ENCODE results near the gene SMIM13.

SMIM13 gene

DNA sequence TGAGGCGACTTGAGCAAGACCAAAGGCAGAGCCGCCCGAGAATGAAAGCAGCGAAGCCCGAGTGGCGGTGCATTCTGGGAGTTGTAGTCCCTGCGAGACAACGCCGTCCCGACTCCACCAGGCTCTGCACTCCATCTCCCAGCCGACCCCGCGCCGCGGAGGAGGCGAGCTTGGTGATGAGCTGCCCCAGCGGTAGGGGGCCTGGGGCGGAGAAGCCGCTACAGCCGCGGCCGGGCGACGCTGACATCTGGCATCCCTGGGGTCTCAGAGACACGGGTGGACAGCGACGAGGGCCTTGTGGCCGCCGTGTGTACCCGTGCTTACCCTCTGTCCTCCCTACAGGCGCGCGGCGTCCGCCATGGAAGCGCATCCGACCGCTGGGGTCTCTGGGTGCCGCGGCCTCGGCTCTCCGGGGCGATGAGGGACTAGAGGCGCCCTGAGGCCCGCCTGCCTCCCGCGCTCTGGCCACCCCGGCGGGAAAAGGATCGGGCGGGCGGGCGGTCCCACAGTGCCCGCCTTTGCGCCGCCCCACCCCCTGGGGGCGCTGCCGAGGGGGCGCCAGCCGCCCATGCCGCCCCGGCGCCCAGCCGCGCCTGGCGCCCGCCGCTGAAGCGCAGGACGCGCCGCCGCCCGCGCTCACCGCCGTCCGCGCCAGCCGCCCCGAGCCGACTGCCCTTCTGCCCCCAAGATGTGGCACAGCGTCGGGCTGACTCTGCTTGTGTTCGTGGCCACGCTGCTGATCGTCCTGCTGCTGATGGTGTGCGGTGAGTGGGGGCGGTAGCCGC is at the start of gene SMIM13:
TSS of gene SMIM13 (plus strand) at position 209 of the 785 bp plus-strand sequence. CDS start at position 689, 480 bp downstream.
- peak; percentile 62 for TF ChIP-seq CTCF (IDR thresholded peaks at IDR 0.05)

DNA sequence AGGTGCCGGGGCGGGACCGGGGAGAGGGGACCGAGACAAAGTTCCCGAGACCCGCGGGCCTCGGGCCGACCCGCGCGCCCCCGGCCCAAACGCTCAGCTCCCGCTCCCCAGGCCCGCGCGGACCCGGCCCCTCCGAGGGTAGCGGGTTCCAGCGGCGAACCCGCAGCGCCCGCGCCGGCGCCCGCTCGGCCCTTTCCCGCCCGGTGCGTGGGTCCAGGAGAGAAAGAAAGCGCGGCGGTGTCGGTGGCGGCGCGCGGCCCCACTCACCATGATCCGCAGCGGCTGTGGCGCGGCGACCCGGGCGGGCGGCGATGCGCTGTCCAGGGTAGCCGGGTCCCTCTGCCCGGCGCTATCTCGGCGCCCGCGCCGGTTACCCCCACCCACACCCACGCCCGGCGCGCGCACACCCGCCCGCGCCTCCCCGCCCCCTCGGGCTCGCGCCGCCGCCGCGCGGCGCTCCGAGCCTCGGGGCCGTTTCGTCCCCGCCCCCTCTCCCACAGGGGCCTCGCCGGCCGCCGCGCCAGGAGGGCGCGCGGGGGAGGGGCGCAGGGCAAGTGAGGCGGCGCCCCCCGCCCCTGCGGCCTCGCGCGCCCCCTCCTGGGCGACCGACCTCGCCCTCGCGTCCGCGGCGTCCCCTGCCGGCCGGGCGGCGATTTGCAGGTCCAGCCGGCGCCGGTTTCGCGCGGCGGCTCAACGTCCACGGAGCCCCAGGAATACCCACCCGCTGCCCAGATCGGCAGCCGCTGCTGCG is 49.5 kb upstream of the SMIM13 start, which contains the start of gene ELOVL2:
TSS of gene ELOVL2 (minus strand) at position 345 of the 751 bp plus-strand sequence. CDS start at position 270, 75 bp downstream.
- TF ChIP-seq CTCF (IDR thresholded peaks at IDR 0.05), result peak; percentile 24; the same call in 1 of the 2 replicates

DNA sequence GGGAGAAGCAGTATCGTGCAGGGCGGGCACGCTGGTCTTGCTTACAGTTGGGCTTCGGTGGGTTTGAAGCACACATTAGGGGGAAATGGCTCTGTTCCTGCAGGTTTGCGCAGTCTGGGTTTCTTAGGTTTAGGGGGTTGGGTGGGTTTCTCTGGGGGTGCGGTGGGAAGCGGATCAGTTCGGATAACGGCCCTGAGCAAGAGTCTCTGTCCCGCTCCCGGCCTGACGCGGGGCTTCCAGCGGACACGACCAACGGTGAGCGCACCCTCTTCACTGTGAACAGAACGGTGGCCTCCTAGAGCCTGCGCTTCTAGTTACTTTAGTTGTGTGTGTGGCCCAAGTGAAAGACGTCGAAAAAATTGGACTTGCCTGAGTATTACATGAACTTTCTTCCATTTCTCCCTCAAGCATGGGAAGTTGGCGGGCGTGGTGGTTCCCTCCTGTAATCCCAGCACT is 48.9 kb upstream of the SMIM13 start:
- TF ChIP-seq CTCF (IDR thresholded peaks at IDR 0.05), result no peak

GRCh38 chr6:11050731-11051130 is 42.9 kb upstream of the SMIM13 start:
- TF ChIP-seq CTCF (IDR thresholded peaks at IDR 0.05), result no peak

DNA sequence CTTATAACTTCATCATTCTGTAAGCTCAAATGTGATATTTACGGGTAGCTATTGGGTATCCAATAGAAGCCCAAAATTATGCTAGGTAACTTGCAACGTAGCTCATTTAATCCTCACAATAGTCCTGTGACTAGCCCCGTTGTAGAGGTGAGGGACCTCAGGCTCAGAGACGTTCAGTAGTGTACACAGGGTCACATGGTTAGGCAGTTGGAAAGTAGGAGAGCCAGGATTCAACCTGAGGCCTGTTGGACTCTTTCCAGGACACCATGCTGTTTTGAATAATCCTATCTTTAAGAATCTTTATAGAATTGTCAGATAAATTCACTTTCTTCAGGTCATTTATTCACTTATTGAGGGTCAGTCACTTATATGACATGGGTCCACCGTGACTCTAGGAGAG is 40.3 kb upstream of the SMIM13 start:
- TF ChIP-seq CTCF (IDR thresholded peaks at IDR 0.05), result no peak

DNA sequence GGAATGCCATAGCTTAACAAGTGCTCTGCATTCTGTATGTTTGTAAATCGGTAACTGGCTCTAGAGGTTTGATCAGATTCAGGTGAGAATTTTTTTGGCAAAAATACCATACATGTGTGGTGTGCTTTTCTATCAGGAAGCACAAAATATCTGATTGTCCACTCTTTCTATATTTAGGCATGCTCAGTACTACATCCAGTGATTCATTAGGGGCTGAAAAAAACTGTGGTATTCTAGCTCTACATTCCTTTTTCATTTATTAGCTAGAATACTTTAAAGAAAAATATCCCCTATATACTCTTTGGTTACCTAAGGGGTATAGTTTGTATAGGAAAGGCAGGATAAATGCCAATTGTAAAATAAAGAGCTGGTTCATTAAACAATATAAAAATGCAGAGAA is 38.9 kb upstream of the SMIM13 start:
- TF ChIP-seq CTCF (IDR thresholded peaks at IDR 0.05), result no peak

- TF ChIP-seq CTCF (IDR thresholded peaks at IDR 0.05), result no peak
Observed at GRCh38 chr6:11055127-11055627, 38.5 kb upstream of the SMIM13 start.

Data from LNCAP (cell line).